Gastroesophageal sphincter (tissue), 4 donors: ENCODE data around the gene CUX1. TPM values are rescaled to one million over a fixed set of nuclear protein-coding genes. Genes with fewer than 3 reads are reported as not detected.

Source experiments
- ATAC-seq: fragments of 150-250 bp; one replicate; pipeline ENCODE4 v1.9.1; 2016; ENCODE audit warnings: mild to moderate bottlenecking, moderate library complexity
- H3K27ac ChIP-seq, 4 donors: fragments of 200-600 bp; sonication (generic) in 3 of 4; 1 replicate in 3 of 4; 2 replicates in 1 of 4; pipeline ENCODE4 v1.5.1; 2016 to 2019
- H3K27me3 ChIP-seq: fragments of 200-600 bp; sonication (generic); one replicate; pipeline ENCODE4 v1.5.1; 2019
- H3K36me3 ChIP-seq, 2 donors: fragments of 200-600 bp; sonication (generic); one replicate each; pipeline ENCODE4 v1.5.1; 2019; ENCODE audit warnings: control low read depth in 1 of 2
- H3K4me1 ChIP-seq, 3 donors: fragments of 200-600 bp; sonication (generic); 1 replicate in 2 of 3; 2 replicates in 1 of 3; pipeline ENCODE4 v1.5.1; 2016 to 2019; ENCODE audit warnings: control low read depth in 2 of 3
- H3K4me3 ChIP-seq, 2 donors: fragments of 200-600 bp; sonication (generic); one replicate each; pipeline ENCODE4 v1.5.1; 2019; ENCODE audit warnings: mild to moderate bottlenecking in 1 of 2, moderate library complexity in 1 of 2
- H3K9me3 ChIP-seq, 3 donors: fragments of 200-600 bp; sonication (generic); one replicate each; pipeline ENCODE4 v1.5.1; 2017 to 2019; ENCODE audit warnings: control low read depth in 2 of 3
- EP300 ChIP-seq: sonication (generic); formaldehyde crosslinking; IDR thresholded peaks from one replicate; pipeline ENCODE4 v1.6.1; 2017; ENCODE audit warnings: antibody characterized with exemption, mild to moderate bottlenecking
- POLR2A ChIP-seq, 2 donors: fragments of 450-650 bp; IDR thresholded peaks; one replicate each; pipeline ENCODE4 v1.6.1; 2017; ENCODE audit warnings: antibody characterized with exemption in 2 of 2, mild to moderate bottlenecking in 2 of 2, moderate library complexity in 1 of 2
- POLR2AphosphoS5 ChIP-seq: sonication (generic); formaldehyde crosslinking; IDR thresholded peaks from one replicate; pipeline ENCODE4 v1.6.1; 2017; ENCODE audit warnings: antibody characterized with exemption
- WGBS, 2 donors: methylation state at CpG; one replicate each; pipeline ENCODE4 v1.1.5; 2018; ENCODE audit warnings: low coverage in 1 of 2; 5-methylcytosine and 5-hydroxymethylcytosine counted together
- total RNA-seq, 4 donors: library from RNA; depleted of rRNA; stranded (reverse); fragments of >200 nt; gene quantifications; one replicate each; pipeline ENCODE4 v1.1.0, GENCODE V29; 2016
- TF ChIP-seq, protein P1 (sequence below), 4 experiments: fragments of 200-600 bp in 2 of 4; fragments of 450-650 bp in 2 of 4; sonication (generic) in 1 of 4; IDR thresholded peaks; one replicate each; pipeline ENCODE4 v1.5.1; 2017 to 2019; ENCODE audit warnings: antibody characterized with exemption in 4 of 4, mild to moderate bottlenecking in 2 of 4, moderate library complexity in 2 of 4

CUX1 gene
- total RNA-seq, 4 donors from 2014 or later, result 84.4 to 134 (median 110) TPM

- H3K27me3 ChIP-seq, result no peaks in the 10 kb centered on the region
- H3K27ac ChIP-seq, result peak overlapping the region in 2 of 4 donors; percentile 26 to 38
- 63 to 73% methylated on average over 6 of the region's 9 CpGs for WGBS, 2 donors
- no peak for TF ChIP-seq POLR2AphosphoS5
- TF ChIP-seq, protein P1, sequence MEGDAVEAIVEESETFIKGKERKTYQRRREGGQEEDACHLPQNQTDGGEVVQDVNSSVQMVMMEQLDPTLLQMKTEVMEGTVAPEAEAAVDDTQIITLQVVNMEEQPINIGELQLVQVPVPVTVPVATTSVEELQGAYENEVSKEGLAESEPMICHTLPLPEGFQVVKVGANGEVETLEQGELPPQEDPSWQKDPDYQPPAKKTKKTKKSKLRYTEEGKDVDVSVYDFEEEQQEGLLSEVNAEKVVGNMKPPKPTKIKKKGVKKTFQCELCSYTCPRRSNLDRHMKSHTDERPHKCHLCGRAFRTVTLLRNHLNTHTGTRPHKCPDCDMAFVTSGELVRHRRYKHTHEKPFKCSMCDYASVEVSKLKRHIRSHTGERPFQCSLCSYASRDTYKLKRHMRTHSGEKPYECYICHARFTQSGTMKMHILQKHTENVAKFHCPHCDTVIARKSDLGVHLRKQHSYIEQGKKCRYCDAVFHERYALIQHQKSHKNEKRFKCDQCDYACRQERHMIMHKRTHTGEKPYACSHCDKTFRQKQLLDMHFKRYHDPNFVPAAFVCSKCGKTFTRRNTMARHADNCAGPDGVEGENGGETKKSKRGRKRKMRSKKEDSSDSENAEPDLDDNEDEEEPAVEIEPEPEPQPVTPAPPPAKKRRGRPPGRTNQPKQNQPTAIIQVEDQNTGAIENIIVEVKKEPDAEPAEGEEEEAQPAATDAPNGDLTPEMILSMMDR (IDR thresholded peaks at IDR 0.05), result no peak
- TF ChIP-seq POLR2A (IDR thresholded peaks at IDR 0.05), result no peak
- TF ChIP-seq EP300, result no peak
- no peak for ATAC-seq
- peaks cover 0 to 56% (median 0%) of the 10 kb centered on the region in 3 donors for H3K4me1 ChIP-seq
- no peaks in the 10 kb centered on the region for H3K36me3 ChIP-seq
- H3K4me3 ChIP-seq, result no peak overlapping the region
- H3K9me3 ChIP-seq, result no peaks in the 10 kb centered on the region
Observed at GRCh38 chr7:101960985-101961708, 143.7 kb downstream of the CUX1 start.

GRCh38 chr7:101961811-101962210 lies 144.4 kb downstream of the CUX1 start:
- Histone ChIP-seq H3K27me3 (no peaks in the 10 kb centered on the region), H3K27ac (peak overlapping the region in 1 of 4 donors; percentile 26), H3K9me3 (no peaks in the 10 kb centered on the region), H3K4me3 (no peak overlapping the region), H3K4me1 (peaks cover 0 to 52% (median 0%) of the 10 kb centered on the region in 3 donors), H3K36me3 (no peaks in the 10 kb centered on the region)
- TF ChIP-seq, protein P1 (IDR thresholded peaks at IDR 0.05), result no peak
- no peak for TF ChIP-seq POLR2AphosphoS5
- no peak for TF ChIP-seq POLR2A (IDR thresholded peaks at IDR 0.05)
- no peak for TF ChIP-seq EP300
- whole genome bisulfite sequencing, 2 donors, result 29 to 53% methylated on average over 1 to 2 of the region's 2 CpGs
- no peak for ATAC-seq

DNA sequence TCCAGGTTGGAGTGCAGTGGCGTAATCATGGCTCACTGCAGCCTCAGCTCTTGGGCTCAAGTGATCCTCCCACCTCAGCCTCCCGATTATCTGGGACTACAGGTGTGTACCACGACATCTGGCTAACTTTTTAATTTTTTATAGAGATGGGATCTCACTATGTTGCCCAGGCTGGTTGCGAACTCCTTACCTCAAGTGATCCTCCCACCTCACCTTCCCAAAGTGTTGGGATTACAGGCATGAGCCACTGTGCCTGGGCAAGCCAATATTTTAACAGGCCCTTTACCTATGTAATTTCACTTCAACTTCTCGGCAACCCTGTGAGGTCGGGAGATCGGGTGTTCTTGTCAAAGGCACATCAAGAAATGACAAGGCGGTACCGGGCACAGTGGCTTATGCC lies 146.3 kb downstream of the CUX1 start:
- no peak for ATAC-seq
- WGBS, 2 donors, result 97 to 100% methylated on average over 1 to 6 of the region's 9 CpGs
- Histone ChIP-seq H3K36me3 (no peaks in the 10 kb centered on the region), H3K4me1 (peaks cover 0 to 38% (median 0%) of the 10 kb centered on the region in 3 donors), H3K4me3 (no peak overlapping the region), H3K27ac (no peak overlapping the region), H3K9me3 (no peaks in the 10 kb centered on the region), H3K27me3 (no peaks in the 10 kb centered on the region)
- TF ChIP-seq EP300, result no peak
- TF ChIP-seq, protein P1 (IDR thresholded peaks at IDR 0.05), result no peak
- no peak for TF ChIP-seq POLR2A (IDR thresholded peaks at IDR 0.05)
- no peak for TF ChIP-seq POLR2AphosphoS5

- no peak for ATAC-seq
- H3K27me3 ChIP-seq, result no peaks in the 10 kb centered on the region
- no peak for TF ChIP-seq POLR2AphosphoS5
- TF ChIP-seq, protein P1 (IDR thresholded peaks at IDR 0.05), result no peak
- no peak overlapping the region for H3K27ac ChIP-seq
- H3K9me3 ChIP-seq, result no peaks in the 10 kb centered on the region
- WGBS, 2 donors, result 84 to 91% methylated on average over 10 to 12 of the region's 18 CpGs
- no peaks in the 10 kb centered on the region for H3K36me3 ChIP-seq
- no peak overlapping the region for H3K4me3 ChIP-seq
- H3K4me1 ChIP-seq, result peaks cover 0 to 34% (median 0%) of the 10 kb centered on the region in 3 donors
Observed at GRCh38 chr7:101964680-101965452, 147.4 kb downstream of the CUX1 start.
